ENCODE results near the gene COL20A1.

GRCh38 chr20:63375438-63375837 lies 82.5 kb downstream of the COL20A1 start:
- TF ChIP-seq, protein P1, sequence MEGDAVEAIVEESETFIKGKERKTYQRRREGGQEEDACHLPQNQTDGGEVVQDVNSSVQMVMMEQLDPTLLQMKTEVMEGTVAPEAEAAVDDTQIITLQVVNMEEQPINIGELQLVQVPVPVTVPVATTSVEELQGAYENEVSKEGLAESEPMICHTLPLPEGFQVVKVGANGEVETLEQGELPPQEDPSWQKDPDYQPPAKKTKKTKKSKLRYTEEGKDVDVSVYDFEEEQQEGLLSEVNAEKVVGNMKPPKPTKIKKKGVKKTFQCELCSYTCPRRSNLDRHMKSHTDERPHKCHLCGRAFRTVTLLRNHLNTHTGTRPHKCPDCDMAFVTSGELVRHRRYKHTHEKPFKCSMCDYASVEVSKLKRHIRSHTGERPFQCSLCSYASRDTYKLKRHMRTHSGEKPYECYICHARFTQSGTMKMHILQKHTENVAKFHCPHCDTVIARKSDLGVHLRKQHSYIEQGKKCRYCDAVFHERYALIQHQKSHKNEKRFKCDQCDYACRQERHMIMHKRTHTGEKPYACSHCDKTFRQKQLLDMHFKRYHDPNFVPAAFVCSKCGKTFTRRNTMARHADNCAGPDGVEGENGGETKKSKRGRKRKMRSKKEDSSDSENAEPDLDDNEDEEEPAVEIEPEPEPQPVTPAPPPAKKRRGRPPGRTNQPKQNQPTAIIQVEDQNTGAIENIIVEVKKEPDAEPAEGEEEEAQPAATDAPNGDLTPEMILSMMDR (IDR thresholded peaks at IDR 0.05) = no peak
- no peak for TF ChIP-seq EZH2 (IDR thresholded peaks at IDR 0.05; ENCODE audit: borderline replicate concordance, insufficient read depth, low read depth, low read length, poor library complexity, severe bottlenecking)

Data from B cell (primary cell).